HepG2 (cell line): ENCODE results near the gene CTNND1. TPM values are rescaled to one million over a fixed set of nuclear protein-coding genes. Genes with fewer than 3 reads are reported as not detected.

ENCODE experiments used
- CREB1 ChIP-seq, 2 experiments: fragments of 450-650 bp in 1 of 2; IDR thresholded peaks; 2 replicates each; pipeline ENCODE4 v1.6.1; 2016 to 2017; ENCODE audit warnings: control low read depth in 1 of 2, mild to moderate bottlenecking in 1 of 2, missing compliant biosample characterization in 1 of 2, missing genetic modification characterization in 1 of 2
- DRAP1 ChIP-seq: IDR thresholded peaks from 2 replicates; pipeline ENCODE4 v1.6.1; 2016; ENCODE audit warnings: missing genetic modification reagents, missing compliant biosample characterization
- HBP1 ChIP-seq: IDR thresholded peaks from 2 replicates; pipeline ENCODE4 v1.6.1; 2016; ENCODE audit warnings: low read depth, control low read depth
- KMT2A ChIP-seq: sonication (generic); formaldehyde crosslinking; IDR thresholded peaks from 2 replicates; pipeline ENCODE4 v1.4.0; 2020; ENCODE audit warnings: missing genetic modification reagents
- THAP11 ChIP-seq: IDR thresholded peaks from 2 replicates; pipeline ENCODE4 v1.6.1; 2016; ENCODE audit warnings: missing biosample characterization, missing genetic modification reagents
- TRIM22 ChIP-seq: fragments of 450-650 bp; IDR thresholded peaks from 2 replicates; pipeline ENCODE4 v1.6.1; 2017
- ZBTB25 ChIP-seq: IDR thresholded peaks from 2 replicates; pipeline ENCODE4 v1.6.1; 2018; ENCODE audit warnings: missing genetic modification reagents
- ZBTB40 ChIP-seq, 2 experiments: fragments of 450-650 bp in 1 of 2; sonication (generic) in 1 of 2; formaldehyde crosslinking in 1 of 2; IDR thresholded peaks; 2 replicates each; pipeline versions ENCODE4 v1.6.1 to v1.8.0; 2016 to 2022; ENCODE audit warnings: antibody characterized with exemption in 1 of 2, mild to moderate bottlenecking in 1 of 2, missing genetic modification reagents in 1 of 2
- ZFYVE20 ChIP-seq: sonication (generic); formaldehyde crosslinking; IDR thresholded peaks from 2 replicates; pipeline ENCODE4 v1.8.0; 2023; ENCODE audit warnings: low read depth, mild to moderate bottlenecking, moderate library complexity, missing genetic modification reagents, borderline replicate concordance
- ZNF296 ChIP-seq: sonication (generic); formaldehyde crosslinking; conservative IDR thresholded peaks from 2 replicates; pipeline ENCODE4 v1.5.0; 2020; ENCODE audit warnings: mild to moderate bottlenecking, missing genetic modification reagents
- ZNF503 ChIP-seq: sonication (generic); formaldehyde crosslinking; IDR thresholded peaks from 2 replicates; pipeline ENCODE4 v1.4.0; 2020; ENCODE audit warnings: missing genetic modification reagents
- polyA plus RNA-seq, 8 experiments: library from polyadenylated mRNA; depleted of rRNA in 3 of 8; stranded (reverse) in 7 of 8; unstranded in 1 of 8; fragments of >200 nt; fragmentation: Illumina TruSeq in 4 of 8; extraction: Trizol in 4 of 8; gene quantifications; 2 replicates each; pipeline versions ENCODE4 v1.2.1 to v1.2.3, GENCODE V29; 2011 to 2016; ENCODE audit warnings: low read depth in 4 of 8, missing spikeins in 1 of 8, mixed read lengths in 1 of 8; ENCODE audit not compliant: insufficient read depth in 1 of 8
- total RNA-seq, 5 experiments: library from RNA; depleted of rRNA; stranded (reverse); fragments of >200 nt; fragmentation: Illumina TruSeq; extraction: Trizol; gene quantifications; 2 replicates each; pipeline ENCODE4 v1.2.3, GENCODE V29; 2016; ENCODE audit warnings: low read depth in 1 of 5

The CTNND1 gene
- total and polyA plus RNA-seq, 2 of the 13 experiments (the other 11 are each of a cell fraction or from before 2014, with no cell fraction given), result 117 to 128 TPM

GRCh38 chr11:57800444-57801182, 39.0 kb downstream of the CTNND1 start (continued):
- no peak for TF ChIP-seq ZBTB40 (IDR thresholded peaks at IDR 0.05)
- TF ChIP-seq ZBTB40 (CRISPR knock-in tag; IDR thresholded peaks at IDR 0.05), result no peak; the same call in 1 of the 2 replicates
- TF ChIP-seq HBP1 (CRISPR knock-in tag), result peak; percentile 70; the same call in 1 of the 2 replicates
- peak; percentile 74; the same call in 1 of the 2 replicates for TF ChIP-seq ZNF503 (CRISPR knock-in tag)
- TF ChIP-seq TRIM22, result no peak
- no peak for TF ChIP-seq ZFYVE20 (CRISPR knock-in tag)
- peak; percentile 39; the same call in 1 of the 2 replicates for TF ChIP-seq DRAP1 (CRISPR knock-in tag)
- 0 out of 2 replicates have a peak, but pooled peaks have one; percentile 55 for TF ChIP-seq ZBTB25
- peak; percentile 72 for TF ChIP-seq THAP11 (CRISPR knock-in tag)
- TF ChIP-seq ZNF296 (CRISPR knock-in tag), result no peak
- peak; percentile 44; the same call in 1 of the 2 replicates for TF ChIP-seq CREB1 (IDR thresholded peaks at IDR 0.05)
- peak; percentile 81 for TF ChIP-seq CREB1 (CRISPR knock-in tag; IDR thresholded peaks at IDR 0.05)
- no peak for TF ChIP-seq KMT2A (CRISPR knock-in tag)
